Caco-2 (cell line): ENCODE measurements around the gene TARM1. TPM values are rescaled to one million over a fixed set of nuclear protein-coding genes. Genes with fewer than 3 reads are reported as not detected.
"Not testable (repeated sequence)": the region's sequence is repeated elsewhere in the genome, so short reads cannot be mapped to it uniquely, and the experiment has no call there.

ENCODE experiments used
- BruUV-seq: library from RNA; stranded (reverse); fragments of 400-500 nt; replicated peaks from 2 replicates; lab custom pipeline; 2021; lab: Mats Ljungman, UMichigan
- CTCF ChIA-PET: fragments of 300-600 bp; sonication (Branson Sonifier 250); formaldehyde crosslinking; loops from one replicate; lab custom pipeline; 2022; ENCODE audit warnings: antibody characterized with exemption; lab: Charles Lee
- POLR2A ChIA-PET: fragments of 300-600 bp; sonication (Branson Sonifier 250); formaldehyde crosslinking; loops from one replicate; lab custom pipeline; 2022; ENCODE audit warnings: antibody characterized with exemption; lab: Charles Lee
- DNase-seq, 2 experiments: peaks; one replicate each; pipeline versions ENCODE4 v3.0.0 to v3.0.0-alpha.2; 2020 to 2022
- H3K27me3 ChIP-seq: replicated peaks from 2 replicates; pipeline ENCODE4 v1.6.0; 2011; ENCODE audit warnings: low read length; ENCODE audit not compliant: control insufficient read depth, insufficient read depth
- H3K36me3 ChIP-seq: 2 replicates; pipeline ENCODE4 v1.5.1; 2011; ENCODE audit warnings: low read length; ENCODE audit not compliant: control insufficient read depth, insufficient read depth
- H3K4me1 ChIP-seq: fragments of 250-450 bp; sonication (Bioruptor Pico); 2 replicates; pipeline ENCODE4 v1.5.1; 2020; ENCODE audit warnings: mild to moderate bottlenecking
- H3K4me3 ChIP-seq: 2 replicates; pipeline ENCODE4 v1.5.1; 2011; ENCODE audit warnings: low read depth, mild to moderate bottlenecking, control low read depth, low read length
- H3K9me3 ChIP-seq: fragments of 250-450 bp; sonication (Bioruptor Pico); 2 replicates; pipeline ENCODE4 v1.5.1; 2020; ENCODE audit warnings: mild to moderate bottlenecking, moderate library complexity
- H3K27ac Mint-ChIP-seq: one replicate; pipeline ENCODE4 v1.8.0; 2022; ENCODE audit warnings: mixed read lengths; ENCODE audit not compliant: unreplicated experiment
- H3K27me3 Mint-ChIP-seq: one replicate; pipeline ENCODE4 v1.8.0; 2022; ENCODE audit warnings: mixed read lengths; ENCODE audit not compliant: insufficient read depth, unreplicated experiment
- H3K36me3 Mint-ChIP-seq: one replicate; pipeline ENCODE4 v1.8.0; 2022; ENCODE audit warnings: mild to moderate bottlenecking, mixed read lengths; ENCODE audit not compliant: insufficient read depth, unreplicated experiment
- H3K4me1 Mint-ChIP-seq: one replicate; pipeline ENCODE4 v1.8.0; 2022; ENCODE audit warnings: low read depth, mixed read lengths; ENCODE audit not compliant: unreplicated experiment
- H3K4me3 Mint-ChIP-seq: one replicate; pipeline ENCODE4 v1.8.0; 2022; ENCODE audit warnings: mild to moderate bottlenecking, moderate library complexity, mixed read lengths; ENCODE audit not compliant: unreplicated experiment
- H3K9me3 Mint-ChIP-seq: one replicate; pipeline ENCODE4 v1.8.0; 2022; ENCODE audit warnings: mixed read lengths; ENCODE audit not compliant: unreplicated experiment
- CTCF ChIP-seq, 2 experiments: fragments of 200-600 bp in 1 of 2; IDR thresholded peaks; 1 replicate in 1 of 2; 2 replicates in 1 of 2; pipeline versions ENCODE4 v1.5.1 to v1.8.0; 2011 to 2022; ENCODE audit warnings: antibody characterized with exemption in 1 of 2, control low read depth in 1 of 2, inconsistent platforms in 1 of 2, low read depth in 1 of 2, low read length in 1 of 2, mild to moderate bottlenecking in 1 of 2, moderate library complexity in 1 of 2; ENCODE audit not compliant: insufficient read depth in 1 of 2, severe bottlenecking in 1 of 2, unreplicated experiment in 1 of 2
- intact Hi-C: fragments of 100-400 bp; cut with micrococcal nuclease; formaldehyde crosslinking; loops from one replicate; pipeline ENCODE4 v1.10.0; 2022; ENCODE audit not compliant: unreplicated experiment
- total RNA-seq: library from RNA; stranded (reverse); gene quantifications from 2 replicates; pipeline ENCODE4 v1.2.3, GENCODE V29; 2022

The TARM1 gene
- total RNA-seq, 1 experiment from 2014 or later, result not detected

- TF ChIP-seq CTCF (IDR thresholded peaks at IDR 0.05; ENCODE audit: insufficient read depth in 1 of 2, low read depth in 1 of 2, low read length in 1 of 2, severe bottlenecking in 1 of 2, unreplicated experiment in 1 of 2), result no peak
- peak within 1 kb of the TSS; percentile 92 for H3K4me3 Mint-ChIP-seq
- no TSS peak for BruUV-seq
- ChIA-PET CTCF (no interaction called here), POLR2A (no interaction called here)
- peak within 1 kb of the TSS; percentile 85 for H3K4me3 ChIP-seq
- H3K36me3 ChIP-seq, result no peaks in the 10 kb centered on the region
- no peaks in the 10 kb centered on the region for H3K4me1 ChIP-seq
- no peaks in the 10 kb centered on the region for H3K9me3 Mint-ChIP-seq
- peak; percentile 99 for DNase-seq
- H3K27me3 Mint-ChIP-seq, result no peaks in the 10 kb centered on the region
- intact Hi-C loops, result loop anchor here (1.0 kb wide), 2 partner anchors 13 to 35 kb away; partner anchors contain the start of genes CNOT3, PRPF31 and TFPT
- H3K27ac Mint-ChIP-seq, result peak within 1 kb of the TSS; percentile 90
- no peaks in the 10 kb centered on the region for H3K27me3 ChIP-seq
- H3K9me3 ChIP-seq, result no peaks in the 10 kb centered on the region
- peaks cover 34% of the 10 kb centered on the region for H3K36me3 Mint-ChIP-seq
- H3K4me1 Mint-ChIP-seq, result peaks cover 10% of the 10 kb centered on the region
Measured at GRCh38 chr19:54102421-54103169, 21.4 kb upstream of the TARM1 start, which contains the start of gene NDUFA3. TSS of gene NDUFA3 (plus strand) at chr19:54102855. CDS start at chr19:54102879, 24 bp downstream.

GRCh38 chr19:54100561-54100960 lies 19.4 kb upstream of the TARM1 start, which contains the start of gene OSCAR:
TSS of gene OSCAR (minus strand) at chr19:54100803. CDS start at chr19:54100792, 11 bp downstream.
- DNase-seq, result no peak
- no peak within 1 kb of the TSS for H3K4me3 ChIP-seq
- TF ChIP-seq CTCF (IDR thresholded peaks at IDR 0.05; ENCODE audit: insufficient read depth in 1 of 2, low read depth in 1 of 2, low read length in 1 of 2, severe bottlenecking in 1 of 2, unreplicated experiment in 1 of 2), result no peak
- peaks cover 13% of the 10 kb centered on the region for H3K36me3 Mint-ChIP-seq
- peaks cover 8% of the 10 kb centered on the region for H3K4me1 ChIP-seq
- POLR2A ChIA-PET, result no interaction called here
- peaks cover 3% of the 10 kb centered on the region for H3K27me3 Mint-ChIP-seq
- H3K27ac Mint-ChIP-seq, result no peak within 1 kb of the TSS
- H3K4me3 Mint-ChIP-seq, result peak within 1 kb of the TSS; percentile 92
- peaks cover 7% of the 10 kb centered on the region for H3K4me1 Mint-ChIP-seq
- no TSS peak for BruUV-seq
- intact Hi-C loops, result no loop called here
- H3K9me3 Mint-ChIP-seq, result no peaks in the 10 kb centered on the region
- CTCF ChIA-PET, result no interaction called here
- H3K9me3 ChIP-seq, result no peaks in the 10 kb centered on the region
- no peaks in the 10 kb centered on the region for H3K36me3 ChIP-seq
- H3K27me3 ChIP-seq, result no peaks in the 10 kb centered on the region

GRCh38 chr19:54099903-54100255 lies 18.7 kb upstream of the TARM1 start:
- H3K4me1 Mint-ChIP-seq, H3K4me3 Mint-ChIP-seq, CTCF ChIA-PET, H3K4me3 ChIP-seq, H3K36me3 Mint-ChIP-seq, POLR2A ChIA-PET, DNase-seq, H3K27me3 ChIP-seq, H3K27ac Mint-ChIP-seq, BruUV-seq, H3K27me3 Mint-ChIP-seq, H3K9me3 Mint-ChIP-seq, H3K36me3 ChIP-seq, intact Hi-C loops, H3K9me3 ChIP-seq: not testable (repeated sequence)
- H3K4me1 ChIP-seq, result peaks cover 13% of the 10 kb centered on the region
